Upper lobe of right lung (tissue), 1 donor: ENCODE data around the gene FGF9. TPM values are rescaled to one million over a fixed set of nuclear protein-coding genes. Genes with fewer than 3 reads are reported as not detected.

Experiments used
- ATAC-seq: fragments of 200-7000 bp; cut with Tn5 transposase; one replicate; pipeline ENCODE4 v1.9.1; 2020; ENCODE audit warnings: mild to moderate bottlenecking, moderate library complexity
- DNase-seq: peaks from one replicate; pipeline ENCODE4 v3.0.0-alpha.2; 2020
- H3K27ac ChIP-seq: fragments of 200-600 bp; one replicate; pipeline ENCODE4 v1.8.0; 2022
- H3K27me3 ChIP-seq: fragments of 200-600 bp; one replicate; pipeline ENCODE4 v1.8.0; 2022; ENCODE audit warnings: mild to moderate bottlenecking
- H3K36me3 ChIP-seq: fragments of 200-600 bp; one replicate; pipeline ENCODE4 v1.8.0; 2022
- H3K4me1 ChIP-seq: fragments of 200-600 bp; one replicate; pipeline ENCODE4 v1.8.0; 2022
- H3K4me3 ChIP-seq: fragments of 200-600 bp; one replicate; pipeline ENCODE4 v1.8.0; 2022; ENCODE audit warnings: mild to moderate bottlenecking
- H3K9me3 ChIP-seq: fragments of 200-600 bp; one replicate; pipeline ENCODE4 v1.8.0; 2022
- intact Hi-C: fragments of 100-400 bp; cut with DNase I; formaldehyde crosslinking; loops from one replicate; pipeline ENCODE4 v1.11.0; 2022
- total RNA-seq: library from RNA; stranded (reverse); fragmentation: NEBNext Ultra II Directional; extraction: Animal tissue kit (Norgen Biotek cat#: 25700); gene quantifications from one replicate; pipeline ENCODE4 v1.2.1, GENCODE V29; 2021
- TF ChIP-seq, protein P1 (sequence below): fragments of 200-600 bp; IDR thresholded peaks from one replicate; pipeline ENCODE4 v1.8.0; 2022; ENCODE audit warnings: antibody characterized with exemption
- donor health status: DM: no; HTN: yes; CAD: no; lungs with severe emphysema.

The FGF9 gene
- total RNA-seq, 1 donor from 2014 or later = 2.7 TPM

DNA sequence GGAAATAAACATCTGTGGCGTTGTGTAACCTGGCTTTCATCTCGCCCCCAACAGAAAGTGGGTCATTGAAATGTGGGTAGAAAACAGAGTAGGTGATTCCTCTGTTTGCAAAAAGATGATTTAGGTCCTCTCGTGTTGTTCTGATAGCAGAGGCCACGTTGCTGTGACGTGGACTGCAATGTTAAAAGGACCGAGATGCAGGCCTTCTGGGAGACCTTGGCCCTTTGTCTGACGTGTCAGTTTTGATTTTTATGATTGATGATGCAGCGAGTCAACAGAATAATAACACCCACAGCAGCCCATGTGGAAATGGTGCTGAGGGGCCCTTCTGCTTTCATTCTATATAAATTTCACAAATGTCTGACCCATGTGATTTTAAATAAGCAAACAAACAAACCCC, 68.9 kb downstream of the FGF9 start:
- Histone ChIP-seq H3K27ac (no peak overlapping the region), H3K27me3 (no peaks in the 10 kb centered on the region), H3K36me3 (no peaks in the 10 kb centered on the region), H3K4me3 (no peak overlapping the region), H3K9me3 (no peaks in the 10 kb centered on the region), H3K4me1 (peaks cover 2% of the 10 kb centered on the region)
- intact Hi-C loops = no loop called here
- no peak for DNase-seq
- no peak for ATAC-seq
- TF ChIP-seq, protein P1, sequence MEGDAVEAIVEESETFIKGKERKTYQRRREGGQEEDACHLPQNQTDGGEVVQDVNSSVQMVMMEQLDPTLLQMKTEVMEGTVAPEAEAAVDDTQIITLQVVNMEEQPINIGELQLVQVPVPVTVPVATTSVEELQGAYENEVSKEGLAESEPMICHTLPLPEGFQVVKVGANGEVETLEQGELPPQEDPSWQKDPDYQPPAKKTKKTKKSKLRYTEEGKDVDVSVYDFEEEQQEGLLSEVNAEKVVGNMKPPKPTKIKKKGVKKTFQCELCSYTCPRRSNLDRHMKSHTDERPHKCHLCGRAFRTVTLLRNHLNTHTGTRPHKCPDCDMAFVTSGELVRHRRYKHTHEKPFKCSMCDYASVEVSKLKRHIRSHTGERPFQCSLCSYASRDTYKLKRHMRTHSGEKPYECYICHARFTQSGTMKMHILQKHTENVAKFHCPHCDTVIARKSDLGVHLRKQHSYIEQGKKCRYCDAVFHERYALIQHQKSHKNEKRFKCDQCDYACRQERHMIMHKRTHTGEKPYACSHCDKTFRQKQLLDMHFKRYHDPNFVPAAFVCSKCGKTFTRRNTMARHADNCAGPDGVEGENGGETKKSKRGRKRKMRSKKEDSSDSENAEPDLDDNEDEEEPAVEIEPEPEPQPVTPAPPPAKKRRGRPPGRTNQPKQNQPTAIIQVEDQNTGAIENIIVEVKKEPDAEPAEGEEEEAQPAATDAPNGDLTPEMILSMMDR = no peak

DNA sequence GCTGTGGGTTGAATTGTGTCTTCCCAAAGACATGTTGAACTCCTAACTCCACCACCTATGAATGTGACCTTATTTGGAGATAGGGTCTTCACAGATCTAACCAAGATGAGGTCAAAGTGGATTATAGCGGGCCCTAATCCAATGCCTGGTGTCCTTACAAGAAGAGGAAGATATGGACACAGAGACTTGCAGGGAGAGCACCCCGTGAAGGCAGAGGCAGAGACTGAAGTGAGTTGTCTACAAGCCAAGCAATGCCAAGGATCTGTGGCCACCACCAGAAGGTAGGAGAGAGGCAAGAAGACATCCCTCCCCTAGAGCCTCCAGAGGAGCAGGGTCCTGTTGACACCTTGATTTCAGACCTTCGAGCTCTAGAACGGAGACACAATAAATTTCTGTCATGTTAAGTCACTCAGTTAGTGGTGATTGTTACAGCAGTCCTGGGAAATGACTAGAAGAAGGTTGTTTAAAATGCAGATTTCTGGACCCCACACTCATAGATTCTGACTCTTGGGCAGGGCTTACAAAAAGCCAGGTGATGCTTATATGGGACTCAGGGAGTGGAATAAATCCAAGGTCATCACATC, 70.6 kb downstream of the FGF9 start:
- intact Hi-C loops = no loop called here
- Histone ChIP-seq H3K4me3 (no peak overlapping the region), H3K36me3 (no peaks in the 10 kb centered on the region), H3K27ac (no peak overlapping the region), H3K4me1 (no peaks in the 10 kb centered on the region), H3K9me3 (no peaks in the 10 kb centered on the region), H3K27me3 (no peaks in the 10 kb centered on the region)
- TF ChIP-seq, protein P1 = no peak
- ATAC-seq = no peak
- no peak for DNase-seq

DNA sequence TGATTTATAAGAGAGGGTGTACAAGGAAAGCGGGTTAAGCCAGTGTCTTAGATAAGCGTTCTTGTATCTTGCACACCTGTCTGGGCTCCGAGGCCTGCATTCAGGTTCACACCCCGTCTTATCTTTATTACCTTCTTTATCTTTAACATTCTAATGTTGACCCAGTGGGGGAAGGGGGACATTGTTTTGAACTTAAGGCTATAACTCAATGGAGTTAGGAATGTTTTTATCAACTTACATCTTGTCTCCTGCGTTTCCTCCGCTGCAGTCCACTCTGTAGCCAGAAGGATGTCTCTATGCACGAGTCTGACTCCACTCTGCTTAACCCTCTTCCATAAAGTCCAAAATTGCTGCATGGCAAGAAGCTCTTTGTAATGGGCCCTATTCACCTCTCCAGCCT, 71.2 kb downstream of the FGF9 start:
- no peak for DNase-seq
- Histone ChIP-seq H3K27me3 (no peaks in the 10 kb centered on the region), H3K27ac (no peak overlapping the region), H3K4me3 (no peak overlapping the region), H3K4me1 (no peaks in the 10 kb centered on the region), H3K9me3 (no peaks in the 10 kb centered on the region), H3K36me3 (no peaks in the 10 kb centered on the region)
- ATAC-seq = no peak
- TF ChIP-seq, protein P1 = no peak
- intact Hi-C loops = no loop called here

DNA sequence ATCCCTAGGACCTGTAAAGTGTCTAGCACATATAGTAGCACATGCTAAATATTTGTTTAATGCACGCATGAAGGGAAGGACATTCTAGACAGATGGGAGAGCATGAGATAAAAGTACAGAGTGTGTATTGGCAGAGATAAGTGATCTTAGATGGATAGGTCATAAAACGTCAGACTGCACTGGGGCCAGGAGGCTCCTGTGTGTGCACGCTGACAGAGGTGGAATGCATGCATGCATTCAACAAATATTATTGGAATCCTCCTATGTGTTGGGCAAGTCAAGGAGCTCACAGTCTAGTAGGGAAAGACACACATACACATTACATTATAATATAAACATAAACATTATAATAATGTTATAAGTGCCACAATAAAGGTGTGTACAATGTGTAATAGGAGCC, 73.3 kb downstream of the FGF9 start:
- H3K4me1 ChIP-seq = no peaks in the 10 kb centered on the region
- no peak overlapping the region for H3K27ac ChIP-seq
- ATAC-seq (no peak), DNase-seq (no peak)
- TF ChIP-seq, protein P1 = no peak
- H3K4me3 ChIP-seq = no peak overlapping the region
- no peaks in the 10 kb centered on the region for H3K27me3 ChIP-seq
- intact Hi-C loops = no loop called here
- no peaks in the 10 kb centered on the region for H3K36me3 ChIP-seq
- no peaks in the 10 kb centered on the region for H3K9me3 ChIP-seq

DNA sequence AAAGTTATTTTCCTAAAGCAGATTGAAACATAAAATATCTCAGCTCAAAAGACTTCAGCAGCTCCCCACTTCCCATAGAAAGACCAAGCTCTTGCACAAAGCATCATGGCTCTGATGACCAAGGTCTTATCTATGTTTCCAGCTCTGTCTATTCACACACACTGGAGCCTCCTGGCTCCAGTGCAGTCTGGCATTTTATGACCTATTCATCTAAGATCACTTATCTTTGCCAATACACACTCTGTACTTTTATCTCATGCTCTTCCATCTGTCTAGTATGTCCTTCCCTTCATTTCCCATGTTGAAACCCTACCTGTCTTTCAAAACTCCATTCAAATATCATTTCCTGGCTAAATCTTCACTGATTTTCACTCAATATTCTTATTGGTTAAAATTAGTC, 74.4 kb downstream of the FGF9 start:
- intact Hi-C loops = no loop called here
- TF ChIP-seq, protein P1 = no peak
- H3K4me1 ChIP-seq = no peaks in the 10 kb centered on the region

DNA sequence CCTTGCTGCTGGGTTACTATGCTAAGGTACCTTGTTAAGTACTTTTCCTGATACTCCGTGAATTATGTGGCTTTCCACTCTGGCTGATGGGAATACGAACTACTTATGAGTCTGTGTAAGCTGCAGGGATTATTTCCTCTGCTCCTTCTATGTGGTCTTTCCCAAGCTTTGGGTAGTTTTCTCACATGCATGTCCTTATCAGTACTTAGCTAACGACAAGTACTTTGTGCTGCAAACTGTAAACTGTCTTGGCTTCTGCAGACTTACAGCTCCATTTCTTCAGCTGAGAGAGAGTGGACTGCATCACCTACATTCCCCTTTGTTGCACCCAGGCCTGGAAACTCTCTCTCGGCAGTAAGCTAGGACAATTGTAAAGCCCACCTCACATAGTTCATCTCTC, 76.6 kb downstream of the FGF9 start:
- DNase-seq (no peak), ATAC-seq (peak; percentile 54)
- Histone ChIP-seq H3K4me1 (no peaks in the 10 kb centered on the region), H3K27me3 (no peaks in the 10 kb centered on the region), H3K4me3 (no peak overlapping the region), H3K9me3 (no peaks in the 10 kb centered on the region), H3K27ac (no peak overlapping the region), H3K36me3 (no peaks in the 10 kb centered on the region)
- intact Hi-C loops = no loop called here
- TF ChIP-seq, protein P1 = no peak

More for the DNA sequence above, 74.4 kb downstream of the FGF9 start:
- no peak for DNase-seq
- no peaks in the 10 kb centered on the region for H3K9me3 ChIP-seq
- no peak overlapping the region for H3K27ac ChIP-seq
- no peak for ATAC-seq
- H3K27me3 ChIP-seq = no peaks in the 10 kb centered on the region
- H3K36me3 ChIP-seq = no peaks in the 10 kb centered on the region
- H3K4me3 ChIP-seq = no peak overlapping the region
